ENCODE measurements around the gene KCNJ4.

The KCNJ4 gene

DNA sequence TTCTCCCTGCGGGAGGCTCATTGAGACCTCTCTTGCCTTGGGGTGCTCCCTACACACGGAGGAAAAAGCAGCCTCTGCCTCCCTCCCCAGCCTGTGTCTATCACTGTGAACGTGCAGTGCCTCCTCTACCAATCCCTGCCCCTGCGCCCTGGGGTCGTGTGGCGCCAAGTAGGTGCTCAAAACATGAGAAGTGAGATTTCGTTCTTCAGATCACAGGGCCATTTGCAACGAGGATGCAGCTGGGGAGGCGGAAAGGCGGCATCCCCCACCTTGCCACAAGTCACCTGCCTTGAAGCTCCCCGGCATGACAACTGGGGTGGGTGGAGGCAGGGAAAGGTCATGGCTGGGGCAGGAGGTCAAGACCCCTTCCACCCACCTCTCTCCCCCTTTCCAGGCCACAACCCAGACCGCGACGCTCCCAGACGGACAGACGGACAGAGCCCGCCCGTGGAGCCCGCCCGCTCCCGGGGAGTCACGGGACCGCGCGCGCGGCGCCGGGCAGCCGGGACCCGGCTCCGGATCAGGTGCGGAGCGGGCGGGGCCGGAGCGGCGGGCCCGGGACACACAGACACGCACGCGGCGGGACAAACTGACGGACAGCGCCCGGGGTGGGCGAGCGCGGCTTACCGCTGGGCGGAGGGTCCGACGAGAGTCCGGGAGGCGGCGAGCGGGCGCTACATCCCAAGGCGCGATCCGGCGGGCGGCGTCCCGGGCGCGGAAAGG, 485 bp downstream of the KCNJ4 start:
- in situ Hi-C loops (cut with MboI; ENCODE audit: low sequenced_read_pairs), result no loop called here

DNA sequence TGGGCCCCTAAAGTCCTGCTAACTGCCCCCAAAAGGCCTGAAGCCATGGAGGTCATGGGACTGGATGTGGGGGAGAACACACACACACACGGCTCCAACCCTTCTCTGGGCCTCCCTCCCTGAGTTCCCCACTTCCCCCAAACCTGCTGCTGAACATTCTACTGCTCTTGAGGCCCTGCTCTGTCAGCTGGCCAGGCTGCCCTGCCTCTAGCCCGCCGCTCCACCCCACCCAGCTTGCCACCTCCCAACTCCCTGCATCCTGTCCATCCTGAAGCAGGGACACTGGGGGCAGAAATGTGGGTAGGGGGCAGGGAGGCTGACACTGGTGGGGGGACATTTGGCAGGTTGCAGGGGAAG, 1.0 kb downstream of the KCNJ4 start:
- in situ Hi-C loops (cut with MboI; ENCODE audit: low sequenced_read_pairs), result no loop called here

DNA sequence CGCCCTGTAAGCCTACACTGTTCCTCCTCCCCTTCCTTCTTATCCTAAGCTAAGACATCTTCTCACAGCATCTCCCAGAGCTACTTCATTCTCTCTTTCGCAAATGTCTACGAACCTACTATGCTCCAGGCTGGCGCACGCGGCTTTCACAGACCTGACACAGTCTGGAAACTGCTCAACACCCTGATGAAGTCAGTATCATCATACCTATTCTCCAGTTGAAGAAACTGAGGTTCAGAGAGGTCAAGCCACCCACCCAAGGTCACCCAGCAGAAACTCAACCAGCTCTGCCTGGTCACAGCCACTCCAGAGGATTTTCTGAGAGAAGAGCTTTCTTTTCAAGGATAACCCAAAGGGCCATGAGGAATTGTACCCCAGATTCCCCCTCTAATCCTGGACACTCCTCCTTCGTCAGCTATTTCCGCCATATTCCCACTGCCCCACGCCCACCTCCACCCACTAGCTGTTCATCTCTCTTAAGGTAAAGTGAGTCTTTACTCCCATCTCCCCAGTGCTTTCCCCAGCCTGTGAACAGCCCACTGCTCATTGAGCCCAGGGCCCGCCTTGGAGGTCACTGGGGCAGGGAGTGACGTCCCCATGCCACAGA, 1.8 kb downstream of the KCNJ4 start:
- in situ Hi-C loops (cut with MboI; ENCODE audit: low sequenced_read_pairs), result no loop called here

DNA sequence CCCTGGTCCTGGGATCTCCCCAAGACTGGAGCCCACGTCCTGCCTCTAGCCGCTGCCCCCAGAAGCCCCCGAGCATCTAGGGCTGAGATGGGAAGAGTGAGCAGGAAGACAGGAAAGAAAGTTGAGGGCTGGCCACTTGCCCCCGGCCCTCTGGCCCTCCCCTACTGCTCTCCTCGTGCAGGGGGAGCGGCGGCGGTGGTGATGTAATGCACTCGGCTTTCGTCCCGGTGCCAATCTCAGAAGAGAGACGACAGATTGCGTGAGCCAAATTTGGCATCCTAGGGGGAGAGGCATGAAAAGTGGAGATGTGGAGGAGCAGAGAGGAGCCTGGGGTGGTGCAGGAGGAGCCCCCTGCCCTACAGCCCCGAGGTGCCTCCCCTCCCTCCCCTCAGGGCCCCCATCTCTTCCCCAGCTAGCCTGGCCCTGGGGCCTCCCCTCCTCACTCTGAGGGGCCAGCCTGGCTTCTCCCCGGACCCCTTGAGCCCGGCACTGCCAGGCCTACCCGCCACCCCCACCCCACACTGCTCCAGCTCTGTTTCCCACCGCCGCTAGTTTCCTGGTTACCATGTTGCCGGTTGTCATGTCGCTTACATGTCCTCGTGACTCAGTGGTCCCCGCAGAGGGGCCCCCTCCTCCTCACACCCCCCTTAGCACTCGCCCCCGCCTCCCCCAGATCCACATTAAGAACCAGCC, 2.5 kb downstream of the KCNJ4 start:
- in situ Hi-C loops (cut with MboI; ENCODE audit: low sequenced_read_pairs), result no loop called here

DNA sequence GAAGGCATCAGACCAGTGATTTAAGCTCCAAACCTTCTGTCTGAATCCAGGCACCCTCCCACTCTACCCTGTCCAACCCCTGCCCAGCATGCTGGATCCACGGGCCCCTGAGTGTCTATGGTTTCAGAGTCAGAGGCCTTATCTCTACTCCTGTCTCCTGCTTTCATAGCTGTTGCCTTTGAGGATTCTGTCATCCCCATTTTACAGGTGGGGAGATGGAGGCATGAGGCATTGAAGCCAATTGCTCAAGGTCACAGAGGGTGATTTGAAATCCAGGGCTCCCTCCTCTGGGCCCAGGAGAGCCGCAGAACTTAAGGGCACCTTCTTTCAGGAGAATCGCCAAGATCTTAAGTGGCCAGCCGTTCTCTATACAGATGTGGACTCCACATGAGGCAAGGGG, 3.1 kb downstream of the KCNJ4 start:
- in situ Hi-C loops (cut with MboI; ENCODE audit: low sequenced_read_pairs), result no loop called here

DNA sequence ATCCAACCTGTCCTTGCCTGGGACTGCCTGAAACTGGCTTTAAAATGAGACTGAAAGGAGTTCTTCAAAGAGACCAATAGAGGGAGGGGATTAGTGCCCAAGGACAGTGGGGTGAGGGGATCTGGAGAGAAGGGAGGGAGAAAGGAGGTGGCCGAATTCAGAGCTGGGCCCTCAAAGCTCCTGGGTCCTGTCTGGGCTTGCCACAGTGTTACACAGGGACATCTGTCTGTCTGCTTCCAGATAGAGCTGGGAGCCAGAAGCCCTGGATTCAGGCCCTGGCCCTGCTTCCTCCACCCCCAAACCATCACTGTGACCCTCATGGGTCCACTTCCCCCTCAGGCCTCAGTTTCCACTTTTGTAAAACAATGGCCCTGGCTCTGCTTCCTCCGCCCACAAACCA, 3.6 kb downstream of the KCNJ4 start:
- in situ Hi-C loops (cut with MboI; ENCODE audit: low sequenced_read_pairs), result no loop called here

DNA sequence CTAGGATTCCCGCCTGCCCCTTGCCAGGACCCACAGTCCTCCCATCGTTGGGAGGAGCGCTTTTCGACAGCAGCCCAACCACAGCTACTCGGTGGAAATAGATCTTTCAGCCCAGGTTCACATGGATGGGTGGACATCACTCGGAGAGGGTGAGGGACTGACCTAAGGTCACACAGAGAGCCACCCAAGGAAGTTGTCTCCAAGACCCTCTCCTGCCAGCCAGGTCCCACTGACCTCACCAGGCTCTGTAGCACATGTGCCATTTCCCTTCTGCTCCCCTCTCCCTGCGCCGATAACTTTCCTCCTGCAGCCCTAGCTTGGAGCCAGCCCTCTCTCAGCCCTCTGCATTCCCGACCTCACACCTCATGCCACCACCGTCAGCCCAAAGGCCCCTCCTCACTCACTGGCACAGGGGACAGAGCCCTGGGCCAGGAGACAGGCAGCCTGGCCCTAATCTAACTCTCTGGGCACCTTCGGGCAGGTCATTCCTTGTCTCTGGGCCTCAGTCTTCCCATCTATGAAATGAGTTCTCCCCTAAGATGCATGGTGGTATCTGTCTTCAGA, 4.7 kb downstream of the KCNJ4 start:
- in situ Hi-C loops (cut with MboI; ENCODE audit: low sequenced_read_pairs), result no loop called here

DNA sequence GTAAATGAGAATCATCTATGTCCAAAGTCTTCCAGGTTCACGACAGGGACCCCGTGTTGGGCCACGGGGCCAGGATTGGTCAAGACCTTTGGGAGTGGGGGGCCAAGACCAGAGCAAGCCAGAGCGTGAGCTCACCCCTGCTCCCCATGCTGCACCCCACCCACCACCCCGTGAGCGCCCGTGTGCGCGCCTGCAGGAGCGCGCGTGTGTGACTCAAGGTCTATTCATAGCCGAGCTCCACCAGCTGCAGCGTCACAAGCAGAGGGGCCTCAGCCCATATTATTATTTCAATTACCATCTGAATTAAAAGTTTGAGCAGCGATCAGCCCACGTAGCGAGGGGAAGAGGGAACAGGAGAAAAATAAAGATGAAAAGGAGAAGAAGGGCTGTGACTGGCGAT, 5.2 kb downstream of the KCNJ4 start:
- in situ Hi-C loops (cut with MboI; ENCODE audit: low sequenced_read_pairs), result no loop called here

DNA sequence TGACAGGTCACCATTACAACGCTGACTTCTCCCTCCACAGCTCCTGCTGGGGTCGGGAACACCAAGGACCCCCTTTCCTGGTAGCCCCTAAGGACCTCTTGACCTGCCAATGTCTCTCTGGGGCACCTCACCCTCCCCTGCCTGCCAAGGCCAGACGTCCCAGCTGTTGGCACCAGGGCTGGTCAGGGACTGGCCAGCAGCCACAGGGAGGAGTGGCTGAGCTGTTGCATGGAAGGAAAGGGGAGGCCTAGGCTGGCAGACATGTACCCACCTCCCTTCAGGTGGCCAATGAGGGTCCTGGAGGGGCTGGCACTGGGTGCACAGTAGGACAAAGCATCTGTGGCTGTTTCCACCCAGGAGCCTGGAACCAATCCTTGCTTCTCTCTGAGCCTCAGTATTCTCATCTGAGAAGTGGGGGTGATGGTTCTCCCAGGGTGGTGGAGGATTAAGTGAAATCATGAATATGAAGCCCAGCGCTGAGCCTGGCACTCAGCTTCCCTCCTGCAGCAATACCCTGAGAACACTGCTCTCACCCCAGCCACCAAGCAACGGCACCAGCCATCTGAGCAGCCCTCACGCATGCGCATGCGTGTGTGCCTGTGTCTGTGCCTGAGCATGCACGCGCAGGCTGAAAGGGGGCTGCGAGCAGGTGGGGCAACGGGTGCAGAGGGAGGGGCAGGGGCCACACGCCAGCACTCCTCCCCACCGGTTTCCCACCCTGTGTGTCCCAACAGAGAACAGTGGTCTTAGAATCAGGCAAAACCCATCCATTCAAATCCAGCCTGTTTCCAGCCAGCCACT, 5.9 kb downstream of the KCNJ4 start:
- in situ Hi-C loops (cut with MboI; ENCODE audit: low sequenced_read_pairs), result no loop called here

DNA sequence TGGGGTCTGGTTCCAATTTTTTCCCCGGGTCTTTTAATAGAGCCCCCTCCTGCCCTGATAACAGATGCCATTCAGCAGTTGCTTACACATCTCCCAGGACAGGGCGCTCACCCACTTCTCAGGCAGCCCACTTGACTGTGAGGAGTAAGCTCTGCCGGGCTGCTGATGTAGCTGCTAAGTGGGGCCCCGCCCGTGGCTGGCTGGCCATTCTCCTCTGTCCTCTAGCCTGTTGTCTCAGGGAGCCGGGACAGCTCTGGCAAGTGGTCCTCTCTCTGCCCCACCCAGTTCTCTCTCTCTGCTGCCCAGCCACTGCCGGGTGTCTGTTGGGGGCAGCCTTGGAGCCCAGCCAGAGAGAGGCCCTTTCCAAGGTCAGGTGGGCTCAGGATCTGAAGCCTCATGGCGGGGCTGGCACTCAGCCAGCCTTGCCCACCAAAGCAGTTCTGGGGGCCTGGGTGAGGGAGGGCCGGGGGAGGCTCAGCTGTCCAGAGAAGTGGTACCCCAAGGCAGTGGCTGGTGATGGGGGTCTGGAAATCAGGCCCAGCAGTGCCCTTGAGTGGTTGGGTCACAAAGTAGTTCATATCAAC, 8.9 kb downstream of the KCNJ4 start:
- in situ Hi-C loops (cut with MboI; ENCODE audit: low sequenced_read_pairs), result no loop called here

DNA sequence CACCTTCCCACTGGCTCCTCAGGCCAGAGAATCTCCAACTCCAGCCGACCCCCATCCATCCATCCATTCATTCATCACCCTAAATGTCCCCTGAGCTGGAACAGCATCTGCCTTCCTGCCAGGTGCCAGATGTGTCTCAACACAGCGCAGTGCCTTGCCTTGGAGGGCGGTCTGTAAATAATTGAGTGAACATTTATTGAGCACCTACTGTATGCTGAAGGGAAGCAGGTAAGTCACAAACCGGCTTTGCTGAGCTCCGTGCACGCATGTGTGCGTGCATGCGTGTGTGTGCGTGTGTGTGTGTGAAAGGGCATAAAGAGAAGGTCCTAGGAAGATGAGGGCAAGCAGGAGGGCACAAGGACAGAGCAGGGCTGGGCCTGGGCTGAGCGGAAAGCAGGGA, 10.2 kb downstream of the KCNJ4 start:
- in situ Hi-C loops (cut with MboI; ENCODE audit: low sequenced_read_pairs), result no loop called here

DNA sequence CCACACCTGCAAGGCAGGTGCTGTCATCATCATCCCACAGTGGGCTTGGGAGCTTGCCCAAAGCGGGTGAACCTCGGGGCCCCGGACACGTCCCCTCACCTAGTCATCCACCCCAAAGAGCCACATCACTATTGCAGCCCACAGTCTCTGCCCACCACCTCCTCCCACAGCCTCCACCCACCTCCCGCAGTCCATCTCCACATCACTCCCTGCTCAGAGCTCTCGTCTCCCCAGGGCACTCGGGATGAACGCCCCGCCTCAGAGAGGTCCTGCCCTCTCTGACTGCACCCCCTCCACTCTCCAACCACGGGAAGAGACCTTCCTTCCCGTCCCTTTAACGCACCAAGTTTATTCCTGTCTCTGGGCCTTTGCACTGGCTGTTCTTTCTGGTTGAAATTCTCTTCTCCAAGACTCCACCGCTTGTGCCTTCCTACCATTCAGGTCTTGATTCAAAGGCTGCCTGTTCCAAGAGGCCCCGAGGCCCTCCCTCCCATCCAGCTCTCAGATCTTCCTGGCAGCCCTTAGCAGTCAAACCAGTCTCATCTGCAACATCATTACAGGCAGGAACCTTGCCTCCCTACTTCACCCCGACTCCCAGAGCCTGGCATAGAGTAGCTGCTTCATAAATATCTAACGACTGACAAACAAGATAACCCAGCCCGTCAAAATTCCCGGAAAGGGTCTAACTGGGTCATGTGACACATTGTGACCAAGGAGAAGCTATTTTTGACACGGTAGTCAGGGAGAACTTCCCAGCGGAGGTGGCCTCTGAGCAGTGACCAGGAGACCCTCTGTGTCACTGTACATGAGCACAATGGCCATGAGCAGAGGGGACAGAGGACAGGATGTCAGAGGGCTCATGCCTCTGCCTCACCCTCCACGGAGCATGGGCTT, 11.1 kb downstream of the KCNJ4 start:
- in situ Hi-C loops (cut with MboI; ENCODE audit: low sequenced_read_pairs), result no loop called here

DNA sequence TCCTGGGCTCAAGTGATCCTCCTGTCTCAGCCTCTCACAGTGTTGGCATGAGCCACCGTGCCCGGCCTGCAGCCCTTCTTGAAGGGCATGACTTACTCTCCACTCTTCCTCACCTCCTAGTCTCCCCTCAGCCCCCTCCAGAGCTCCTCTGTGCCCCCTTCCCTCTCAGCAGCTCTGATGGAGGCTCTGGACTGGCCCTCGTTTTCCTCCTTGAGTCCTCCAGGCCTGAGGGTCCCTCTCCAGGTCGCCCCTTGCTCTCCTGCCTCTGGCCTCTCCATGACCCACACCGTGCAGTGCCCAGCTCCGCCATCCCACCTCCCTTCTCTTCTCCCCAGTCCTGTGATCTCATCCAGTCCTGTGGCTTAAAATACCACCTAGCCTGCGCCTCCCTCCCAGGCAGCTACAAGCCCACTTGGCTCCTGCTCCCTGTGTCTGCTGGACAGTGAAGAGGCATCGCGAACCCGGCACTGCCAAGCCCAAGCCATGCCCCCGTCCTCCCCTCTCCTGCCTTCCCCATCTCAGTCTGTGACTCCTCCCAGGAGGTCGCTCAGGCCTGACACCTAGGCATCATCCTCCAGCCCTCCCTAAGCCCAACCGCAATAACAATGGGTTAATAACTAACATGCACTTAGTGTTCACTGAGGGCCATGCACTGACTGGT, 11.9 kb downstream of the KCNJ4 start:
- in situ Hi-C loops (cut with MboI; ENCODE audit: low sequenced_read_pairs), result no loop called here

DNA sequence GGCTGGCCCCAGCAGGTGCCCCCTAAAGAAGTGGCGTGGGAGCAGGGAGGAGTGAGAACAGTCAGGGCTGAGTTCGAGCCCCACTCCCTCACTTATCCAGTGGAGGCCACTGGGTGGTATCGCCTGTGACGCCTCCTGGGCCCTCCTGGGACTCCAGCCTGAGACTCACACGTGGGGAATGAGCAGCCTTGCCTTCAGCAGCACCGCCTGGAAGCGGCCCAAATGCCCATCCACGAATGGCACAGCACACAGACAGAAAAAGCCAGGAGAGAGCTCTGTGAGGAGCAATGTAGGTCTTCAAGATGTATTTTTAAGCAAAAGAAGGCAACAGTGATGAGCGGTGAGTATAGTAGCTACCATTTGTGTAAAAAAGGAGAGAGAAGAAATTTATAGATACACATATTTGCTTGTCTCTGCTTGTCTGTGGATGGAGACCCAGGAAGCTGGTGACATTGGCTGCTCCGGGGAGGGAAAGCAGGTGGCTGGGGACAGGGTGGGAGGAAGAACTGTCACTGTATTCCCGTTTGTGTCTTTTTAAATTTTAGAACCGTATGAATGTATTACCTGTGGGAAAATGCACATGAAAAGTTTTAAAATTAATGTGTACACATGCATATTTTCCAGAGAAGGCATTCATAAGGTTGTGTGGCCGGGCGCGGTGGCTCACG, 13.2 kb downstream of the KCNJ4 start:
- in situ Hi-C loops (cut with MboI; ENCODE audit: low sequenced_read_pairs), result no loop called here

DNA sequence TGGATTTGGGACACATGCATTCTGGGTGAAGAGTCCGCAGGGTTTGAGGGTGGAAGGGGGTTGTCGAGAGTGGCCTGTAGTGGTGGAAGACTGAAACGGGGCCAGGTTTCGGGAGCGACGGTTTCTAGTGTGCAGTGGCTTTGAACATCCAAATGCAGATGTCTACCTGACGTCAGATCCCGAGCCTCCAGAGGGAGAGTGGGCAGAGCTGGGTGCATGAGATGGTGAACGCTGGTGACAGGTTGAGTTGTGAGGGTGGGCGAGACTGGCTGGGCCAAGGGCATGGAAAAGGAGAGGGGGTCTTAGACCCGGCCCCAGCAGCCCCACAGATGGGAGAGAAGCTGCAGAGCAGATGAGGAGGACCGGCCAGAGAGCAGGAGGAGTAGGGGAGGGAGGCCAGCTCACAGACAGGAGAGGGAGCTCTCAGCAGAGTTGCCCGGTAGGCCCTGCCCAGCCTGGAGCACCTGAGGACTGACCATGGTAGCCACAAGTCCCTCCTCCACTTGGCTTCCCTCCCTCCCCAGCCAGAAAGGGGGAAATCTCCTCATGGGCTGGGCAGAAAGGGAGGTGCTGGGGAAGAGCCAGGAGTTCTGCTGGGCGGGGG, 14.2 kb downstream of the KCNJ4 start:
- in situ Hi-C loops (cut with MboI; ENCODE audit: low sequenced_read_pairs), result no loop called here

DNA sequence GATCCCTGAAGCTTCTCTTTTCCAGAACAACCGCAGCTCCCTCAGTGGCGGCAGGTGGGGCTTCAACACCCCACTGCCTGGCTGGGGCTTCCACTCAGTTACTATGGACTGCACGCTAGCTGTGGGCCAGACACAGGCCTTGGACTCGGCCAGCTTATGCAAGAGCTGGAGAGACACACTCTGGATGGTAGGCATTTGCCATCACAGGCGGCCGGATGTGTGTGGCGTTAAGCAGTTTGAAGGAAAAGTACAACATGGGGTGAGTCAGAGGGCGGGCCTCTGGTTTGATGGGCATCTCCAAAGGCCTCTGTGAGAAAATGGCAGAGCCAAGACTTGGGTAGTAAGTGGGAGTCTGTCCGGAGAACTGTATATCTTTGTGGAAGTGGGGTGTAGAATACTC, 17.6 kb downstream of the KCNJ4 start:
- in situ Hi-C loops (cut with MboI; ENCODE audit: low sequenced_read_pairs), result no loop called here

DNA sequence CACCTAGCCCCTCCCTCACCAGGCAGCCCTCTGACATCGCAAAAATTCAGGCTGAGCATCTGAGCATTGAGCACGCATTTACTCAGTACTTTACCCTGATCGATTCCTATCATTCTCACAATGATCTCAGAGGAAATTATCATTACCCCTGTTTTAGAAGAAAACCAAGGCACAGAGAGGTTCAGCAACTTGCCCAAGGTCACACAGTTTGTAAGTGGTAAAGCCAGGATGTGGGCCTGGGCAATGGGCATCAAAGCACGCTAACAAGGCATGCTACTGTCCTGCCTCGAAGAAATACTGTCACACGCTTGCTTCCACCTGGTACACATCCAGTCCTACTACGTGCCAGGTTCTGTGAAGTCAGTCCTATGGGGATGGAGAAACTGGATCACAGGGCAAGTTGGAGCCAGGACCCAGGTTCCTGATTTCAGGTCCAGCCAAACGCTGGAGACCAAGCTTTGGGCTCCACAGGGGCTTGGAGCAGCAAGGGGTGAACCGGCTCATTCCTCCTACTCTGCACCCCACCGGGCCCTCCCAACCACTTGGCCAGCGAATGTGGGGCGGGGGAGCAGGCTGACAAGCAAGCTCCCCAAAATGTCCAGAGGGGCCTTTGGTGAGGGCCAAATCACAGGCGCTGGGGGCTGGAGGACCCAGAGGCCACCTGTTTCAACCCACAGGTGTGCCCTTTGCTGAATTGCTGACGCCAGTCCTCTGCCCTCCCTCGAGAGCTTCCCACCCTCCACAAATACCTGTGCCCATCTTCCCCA, 18.2 kb downstream of the KCNJ4 start:
- in situ Hi-C loops (cut with MboI; ENCODE audit: low sequenced_read_pairs), result no loop called here

DNA sequence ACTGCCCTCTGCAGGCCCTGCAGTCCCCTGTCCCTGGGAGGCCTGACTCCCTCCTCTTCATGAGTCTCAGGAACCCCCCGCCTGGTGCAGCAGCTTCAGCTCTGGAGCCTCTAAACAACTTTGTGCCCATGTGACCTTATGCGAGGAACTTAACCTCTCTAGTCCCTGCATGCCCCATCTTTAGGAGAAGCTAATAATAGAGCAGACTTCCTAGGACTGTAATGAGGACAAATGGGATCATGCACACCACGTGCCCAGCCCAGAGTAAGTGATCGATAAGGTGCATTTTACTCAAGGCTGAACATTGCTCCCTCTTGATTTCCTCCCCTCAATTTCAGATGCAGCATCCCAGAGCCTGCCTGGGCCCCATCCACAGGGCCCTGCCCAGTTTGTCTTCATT, 19.0 kb downstream of the KCNJ4 start:
- in situ Hi-C loops (cut with MboI; ENCODE audit: low sequenced_read_pairs), result no loop called here
